MG63 (cell line): Measurements from ENCODE around the gene CNNM2. TPM values are rescaled to one million over a fixed set of nuclear protein-coding genes. Genes with fewer than 3 reads are reported as not detected.
A peak's percentile ranks its signal among the peaks of the same experiment; 100 is the strongest.
"Not testable (repeated sequence)": the region's sequence is repeated elsewhere in the genome, so short reads cannot be mapped to it uniquely, and the experiment has no call there.

Source experiments
- DNase-seq: peaks from one replicate; pipeline ENCODE4 v3.0.0-alpha.2; 2020
- H3K27me3 ChIP-seq: fragments of 250-450 bp; sonication (Bioruptor Pico); 2 replicates; pipeline ENCODE4 v1.5.1; 2020; ENCODE audit warnings: mild to moderate bottlenecking, moderate library complexity
- H3K36me3 ChIP-seq: fragments of 250-450 bp; sonication (Bioruptor Pico); 2 replicates; pipeline ENCODE4 v1.5.1; 2020; ENCODE audit warnings: mild to moderate bottlenecking, moderate library complexity
- H3K4me3 ChIP-seq: fragments of 250-450 bp; sonication (Bioruptor Pico); 2 replicates; pipeline ENCODE4 v1.5.1; 2020; ENCODE audit warnings: mild to moderate bottlenecking, moderate library complexity
- H3K9me3 ChIP-seq: fragments of 250-450 bp; sonication (Bioruptor Pico); 2 replicates; pipeline ENCODE4 v1.5.1; 2020; ENCODE audit warnings: mild to moderate bottlenecking, moderate library complexity
- total RNA-seq: library from RNA; depleted of rRNA; stranded (reverse); fragments of >200 nt; shearing (Covaris generic); gene quantifications from 2 replicates; pipeline ENCODE4 v1.2.3, GENCODE V29; 2014; ENCODE audit warnings: low replicate concordance

The CNNM2 gene
- total RNA-seq, 1 experiment from 2014 or later: 4.9 TPM

- Histone ChIP-seq H3K27me3 (peaks cover 9% of the 10 kb centered on the region), H3K36me3 (no peaks in the 10 kb centered on the region), H3K4me3 (peak overlapping the region; percentile 86), H3K9me3 (no peaks in the 10 kb centered on the region)
- DNase-seq: no peak
Measured at GRCh38 chr10:102918817-102919245, 737 bp downstream of the CNNM2 start.

GRCh38 chr10:102919246-102919959 is 1.3 kb downstream of the CNNM2 start:
- no peaks in the 10 kb centered on the region for H3K36me3 ChIP-seq
- no peaks in the 10 kb centered on the region for H3K9me3 ChIP-seq
- no peak for DNase-seq
- peaks cover 9% of the 10 kb centered on the region for H3K27me3 ChIP-seq
- peak overlapping the region; percentile 86 for H3K4me3 ChIP-seq

GRCh38 chr10:102919992-102920739 is 2.1 kb downstream of the CNNM2 start:
- no peak for DNase-seq
- H3K27me3 ChIP-seq: peaks cover 7% of the 10 kb centered on the region
- H3K9me3 ChIP-seq: no peaks in the 10 kb centered on the region
- no peak overlapping the region for H3K4me3 ChIP-seq
- no peaks in the 10 kb centered on the region for H3K36me3 ChIP-seq

DNA sequence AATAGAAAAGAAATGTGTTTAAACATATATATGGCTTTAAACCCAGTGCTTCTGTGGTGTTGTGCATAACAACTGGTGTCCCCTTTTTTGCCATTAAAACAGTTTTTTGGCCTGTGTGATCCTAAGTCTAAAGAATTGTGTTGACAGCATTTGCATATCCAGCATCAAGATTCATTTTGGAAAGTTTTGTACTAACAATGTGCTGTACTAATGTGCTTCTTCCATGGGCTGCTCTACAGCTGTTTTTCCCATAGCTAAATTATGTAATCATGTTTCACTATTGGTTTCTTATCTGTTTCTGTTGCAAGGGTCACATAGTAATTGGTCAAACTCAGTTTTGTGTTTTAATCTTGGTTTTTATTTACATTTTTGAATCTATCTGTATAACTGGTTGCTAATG is 5.5 kb downstream of the CNNM2 start:
- Histone ChIP-seq H3K36me3 (no peaks in the 10 kb centered on the region), H3K9me3 (no peaks in the 10 kb centered on the region), H3K27me3 (peaks cover 5% of the 10 kb centered on the region; the same call in 1 of the 2 replicates), H3K4me3 (no peak overlapping the region)
- DNase-seq: no peak

DNA sequence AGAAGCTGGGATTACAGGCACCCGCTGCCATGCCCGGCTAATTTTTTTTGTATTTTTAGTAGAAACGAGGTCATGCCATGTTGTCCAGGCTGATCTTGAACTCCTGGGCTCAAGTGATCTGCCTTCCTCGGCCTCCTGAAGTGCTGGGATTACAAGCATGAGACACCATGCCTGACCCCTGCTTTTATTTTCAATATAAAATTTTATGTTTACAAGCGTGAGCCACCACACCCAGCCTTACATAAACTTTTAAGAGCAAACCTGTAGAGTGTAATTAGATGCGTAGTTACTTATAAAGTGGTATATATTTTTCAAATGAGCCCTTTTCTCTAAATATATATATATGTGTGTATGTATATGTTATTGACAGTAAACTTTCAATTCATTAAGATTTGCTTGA is 8.7 kb downstream of the CNNM2 start:
- H3K27me3 ChIP-seq: no peaks in the 10 kb centered on the region
- no peak overlapping the region for H3K4me3 ChIP-seq
- DNase-seq: no peak

DNA sequence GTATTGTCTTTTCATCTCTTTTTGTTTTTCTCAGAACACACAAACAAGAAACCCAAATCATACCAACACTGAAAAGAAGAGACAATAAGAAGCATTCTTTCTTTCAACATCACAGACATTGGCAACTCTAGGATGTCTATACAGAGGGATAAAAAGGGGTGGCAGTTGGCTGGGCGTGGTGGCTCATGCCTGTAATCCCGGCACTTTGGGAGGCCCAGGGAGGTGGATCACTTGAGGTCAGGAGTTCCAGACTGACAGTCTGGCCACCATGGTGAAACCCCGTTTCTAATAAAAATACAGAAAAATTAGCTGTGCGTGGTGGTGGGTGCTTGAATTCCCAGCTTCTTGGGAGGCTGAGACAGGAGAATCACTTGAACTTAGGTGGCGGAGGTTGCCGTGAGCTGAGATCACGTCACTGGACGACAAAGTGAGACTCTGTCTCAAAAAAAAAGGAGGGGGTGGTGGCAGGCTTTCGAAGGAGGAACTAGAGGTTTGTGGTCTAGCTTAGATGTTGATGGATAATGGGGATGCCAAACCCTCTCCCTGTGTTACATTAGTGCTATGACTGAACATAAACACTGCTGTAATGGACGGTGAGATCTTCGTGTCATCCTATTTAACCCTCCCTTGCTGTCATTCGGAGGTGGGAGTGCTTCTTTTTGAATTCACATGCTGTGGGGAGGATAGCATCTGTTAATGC is 9.4 kb downstream of the CNNM2 start:
- H3K36me3 ChIP-seq: no peaks in the 10 kb centered on the region
- H3K4me3 ChIP-seq: no peak overlapping the region
- no peaks in the 10 kb centered on the region for H3K9me3 ChIP-seq
- DNase-seq: no peak
- H3K27me3 ChIP-seq: no peaks in the 10 kb centered on the region

More for the DNA sequence above, 8.7 kb downstream of the CNNM2 start:
- Histone ChIP-seq H3K9me3 (no peaks in the 10 kb centered on the region), H3K36me3 (no peaks in the 10 kb centered on the region)

- not testable (repeated sequence) for DNase-seq, H3K9me3 ChIP-seq, H3K27me3 ChIP-seq, H3K36me3 ChIP-seq, H3K4me3 ChIP-seq
Measured at GRCh38 chr10:102928442-102928841, 10.3 kb downstream of the CNNM2 start.

- no peak for DNase-seq
- Histone ChIP-seq H3K36me3 (no peaks in the 10 kb centered on the region), H3K9me3 (no peaks in the 10 kb centered on the region), H3K4me3 (no peak overlapping the region), H3K27me3 (no peaks in the 10 kb centered on the region)
Measured at GRCh38 chr10:102930720-102931119, 12.6 kb downstream of the CNNM2 start.

DNA sequence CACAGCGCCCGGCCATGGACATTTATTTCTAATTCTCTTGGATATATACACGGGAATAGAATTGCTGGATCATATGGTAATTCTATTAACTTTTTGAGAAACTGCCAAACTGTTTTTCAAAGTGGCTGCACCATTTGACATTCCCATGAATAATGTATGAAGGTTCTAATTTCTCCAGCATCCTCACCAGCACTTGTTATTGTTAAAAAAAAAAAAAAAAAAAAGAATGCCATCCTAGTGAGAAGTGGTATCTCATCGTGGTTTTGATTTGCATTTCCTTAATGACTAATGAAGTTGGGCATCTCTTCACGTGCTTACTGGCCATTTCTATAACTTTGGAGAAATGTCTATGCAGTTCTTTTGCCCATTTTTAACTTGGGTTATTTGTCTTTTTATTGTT is 13.5 kb downstream of the CNNM2 start:
- H3K4me3 ChIP-seq: no peak overlapping the region
- no peaks in the 10 kb centered on the region for H3K9me3 ChIP-seq
- no peaks in the 10 kb centered on the region for H3K36me3 ChIP-seq
- H3K27me3 ChIP-seq: no peaks in the 10 kb centered on the region
- DNase-seq: no peak

DNA sequence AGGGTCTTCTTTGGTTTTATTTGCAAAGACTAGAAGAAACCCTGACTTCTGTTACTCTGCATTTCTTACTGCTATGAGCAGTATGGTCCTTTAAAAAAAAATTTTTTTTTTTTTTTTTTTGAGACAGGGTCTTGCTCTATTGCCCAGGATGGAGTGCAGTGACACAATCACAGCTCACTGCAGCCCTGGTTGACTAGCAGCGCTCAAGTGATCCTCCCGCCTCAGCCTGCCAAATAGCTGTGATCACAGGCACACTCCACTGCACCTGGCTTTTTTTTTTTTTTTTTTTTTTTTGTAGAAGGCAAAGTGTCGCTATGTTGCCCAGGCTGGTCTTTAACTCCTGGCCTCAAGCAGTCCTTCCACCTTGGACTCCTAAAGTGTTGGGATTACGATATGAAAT is 17.4 kb downstream of the CNNM2 start:
- Histone ChIP-seq H3K27me3 (no peaks in the 10 kb centered on the region), H3K4me3 (no peak overlapping the region), H3K9me3 (no peaks in the 10 kb centered on the region), H3K36me3 (no peaks in the 10 kb centered on the region)
- no peak for DNase-seq

DNA sequence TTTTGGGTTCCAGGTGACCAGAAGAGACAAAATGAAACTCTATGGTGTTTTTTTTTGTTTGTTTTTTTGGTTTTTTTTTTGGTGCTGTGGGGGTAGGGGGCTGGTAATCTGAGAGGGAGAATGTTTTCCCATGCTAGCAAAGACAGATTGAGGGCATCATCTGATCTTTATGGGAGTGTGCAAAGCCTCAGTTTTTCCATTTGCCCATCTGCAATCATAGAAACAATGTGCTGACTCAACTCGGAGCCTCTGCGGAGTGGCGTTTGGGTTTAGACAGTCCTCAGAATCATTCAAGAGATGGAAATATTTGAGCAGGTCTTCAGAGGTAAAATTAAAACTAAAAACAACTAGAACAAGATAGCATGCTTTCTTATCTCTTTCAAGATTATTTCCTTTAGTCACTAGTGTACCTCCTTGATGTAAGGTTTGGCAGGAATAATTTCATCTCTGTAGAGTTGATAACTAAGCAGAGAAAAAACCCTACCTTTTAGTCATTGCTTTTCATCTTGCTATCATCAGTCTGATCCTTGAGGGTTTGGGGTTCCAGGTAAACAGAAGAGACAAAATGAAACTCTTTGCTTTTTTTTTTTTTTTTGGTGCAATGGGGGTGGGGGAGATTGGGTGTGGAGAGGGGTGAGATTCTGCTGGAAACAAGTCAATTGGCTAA is 18.0 kb downstream of the CNNM2 start:
- Histone ChIP-seq H3K36me3 (no peaks in the 10 kb centered on the region), H3K4me3 (no peak overlapping the region), H3K9me3 (no peaks in the 10 kb centered on the region), H3K27me3 (no peaks in the 10 kb centered on the region)
- DNase-seq: no peak

GRCh38 chr10:102941401-102941800 is 23.3 kb downstream of the CNNM2 start:
- Histone ChIP-seq H3K9me3 (no peaks in the 10 kb centered on the region), H3K36me3 (no peaks in the 10 kb centered on the region), H3K4me3 (no peak overlapping the region), H3K27me3 (no peaks in the 10 kb centered on the region; the same call in 1 of the 2 replicates)
- no peak for DNase-seq

GRCh38 chr10:102945449-102945848 is 27.4 kb downstream of the CNNM2 start:
- Histone ChIP-seq H3K36me3 (no peaks in the 10 kb centered on the region), H3K27me3 (no peaks in the 10 kb centered on the region; the same call in 1 of the 2 replicates), H3K9me3 (no peaks in the 10 kb centered on the region), H3K4me3 (no peak overlapping the region)
- no peak for DNase-seq

DNA sequence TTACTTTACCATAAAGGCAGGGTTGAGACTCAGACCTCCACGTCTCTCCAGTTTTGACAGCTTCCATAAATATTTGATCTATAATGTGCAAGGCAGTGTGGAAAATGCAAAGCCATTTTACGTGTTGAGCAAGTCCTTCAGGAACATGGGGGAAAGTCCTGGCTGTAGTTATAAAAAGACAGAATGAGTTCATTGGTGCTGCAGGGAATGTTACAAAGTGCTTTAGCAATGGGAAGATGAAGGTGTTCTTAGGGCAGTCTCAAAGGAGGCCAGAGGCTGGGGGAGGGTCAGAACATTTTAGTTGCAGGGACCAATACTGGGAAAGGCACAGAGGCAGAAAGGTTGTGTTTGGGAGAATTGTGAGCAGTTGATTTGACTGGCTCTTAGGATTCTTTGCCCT is 27.9 kb downstream of the CNNM2 start:
- Histone ChIP-seq H3K36me3 (no peaks in the 10 kb centered on the region), H3K27me3 (no peaks in the 10 kb centered on the region; the same call in 1 of the 2 replicates), H3K4me3 (no peak overlapping the region), H3K9me3 (no peaks in the 10 kb centered on the region)
- DNase-seq: no peak

GRCh38 chr10:102946992-102947391 is 28.9 kb downstream of the CNNM2 start:
- H3K36me3 ChIP-seq: no peaks in the 10 kb centered on the region
- no peak for DNase-seq
- H3K4me3 ChIP-seq: no peak overlapping the region
- no peaks in the 10 kb centered on the region for H3K9me3 ChIP-seq
- no peaks in the 10 kb centered on the region; the same call in 1 of the 2 replicates for H3K27me3 ChIP-seq

- DNase-seq: no peak
- no peaks in the 10 kb centered on the region; the same call in 1 of the 2 replicates for H3K27me3 ChIP-seq
- H3K9me3 ChIP-seq: no peaks in the 10 kb centered on the region
- H3K36me3 ChIP-seq: no peaks in the 10 kb centered on the region
- no peak overlapping the region for H3K4me3 ChIP-seq
Measured at GRCh38 chr10:102948176-102948575, 30.1 kb downstream of the CNNM2 start.

- H3K27me3 ChIP-seq: no peaks in the 10 kb centered on the region; the same call in 1 of the 2 replicates
- H3K36me3 ChIP-seq: no peaks in the 10 kb centered on the region
- no peak for DNase-seq
- no peaks in the 10 kb centered on the region for H3K9me3 ChIP-seq
- H3K4me3 ChIP-seq: no peak overlapping the region
Measured at GRCh38 chr10:102948786-102949185, 30.7 kb downstream of the CNNM2 start.
